Activated CD8-positive, alpha-beta memory T cell treated with anti-CD3 and anti-CD28 coated beads, Interleukin-2, amount 50 U/mL, for 24 hours (primary cell): Measurements from ENCODE around the gene PACS2.
A peak's percentile ranks its signal among the peaks of the same experiment; 100 is the strongest.
"Not testable (repeated sequence)": the region's sequence is repeated elsewhere in the genome, so short reads cannot be mapped to it uniquely, and the experiment has no call there.

Experiments used
- DNase-seq: peaks from one replicate; pipeline ENCODE4 v3.0.0-alpha.2; 2020; ENCODE audit errors: extremely low read depth

PACS2 gene

DNA sequence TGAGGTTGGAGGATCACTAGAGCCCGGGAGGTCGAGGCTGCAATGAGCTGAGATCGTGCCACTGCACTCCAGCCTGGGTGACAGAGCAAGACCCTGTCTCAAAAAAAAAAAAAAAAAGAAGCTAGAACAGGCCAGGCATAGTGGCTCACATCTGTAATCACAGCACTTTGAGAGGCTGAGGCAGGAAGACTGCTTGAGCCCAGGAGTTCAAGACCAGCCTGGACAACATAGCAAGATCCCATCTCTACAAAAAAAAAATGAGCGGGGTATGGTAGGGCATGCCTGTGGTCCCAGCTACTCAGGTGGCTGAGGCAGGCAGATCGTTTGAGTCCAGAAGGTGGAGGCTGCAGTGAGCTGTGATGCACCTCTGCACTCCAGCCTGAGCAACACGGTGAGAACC lies 25.6 kb upstream of the PACS2 start:
- not testable (repeated sequence) for DNase-seq

DNA sequence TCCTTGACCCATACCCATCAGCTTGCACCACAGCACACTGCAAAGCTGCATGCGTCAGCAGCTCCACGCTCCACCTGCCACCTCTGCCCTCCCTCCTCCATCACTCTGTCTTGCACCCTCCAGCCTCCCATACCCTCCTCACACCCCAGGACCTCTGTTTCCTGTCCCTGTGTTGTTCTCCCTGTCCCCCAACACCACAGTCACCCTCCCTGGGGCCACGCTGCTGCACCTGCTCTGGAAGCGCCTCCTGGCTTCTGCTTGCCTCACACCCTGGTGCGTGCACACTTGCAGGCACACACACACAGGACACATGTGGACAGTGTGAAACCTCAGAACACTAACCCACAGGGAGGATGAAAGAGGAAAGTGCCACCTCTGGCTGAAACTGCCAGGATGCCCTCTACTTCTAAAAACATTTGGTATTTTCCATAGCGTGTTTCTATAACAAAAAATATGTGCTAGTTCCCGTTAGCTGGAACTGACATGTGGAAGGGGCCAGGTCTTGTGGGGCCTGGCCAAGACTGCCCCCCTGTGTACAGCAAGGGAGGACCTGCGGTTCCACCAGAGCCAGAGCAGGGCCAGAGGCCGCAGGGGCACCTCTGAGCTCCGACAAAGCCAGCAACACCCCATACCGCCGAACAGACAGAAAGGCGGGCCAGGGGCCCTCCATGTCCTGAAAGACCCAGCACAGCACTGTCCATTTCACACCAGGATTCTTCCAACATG lies 23.8 kb upstream of the PACS2 start:
- no peak for DNase-seq

GRCh38 chr14:105292826-105293711 lies 21.5 kb upstream of the PACS2 start:
- DNase-seq = no peak

DNA sequence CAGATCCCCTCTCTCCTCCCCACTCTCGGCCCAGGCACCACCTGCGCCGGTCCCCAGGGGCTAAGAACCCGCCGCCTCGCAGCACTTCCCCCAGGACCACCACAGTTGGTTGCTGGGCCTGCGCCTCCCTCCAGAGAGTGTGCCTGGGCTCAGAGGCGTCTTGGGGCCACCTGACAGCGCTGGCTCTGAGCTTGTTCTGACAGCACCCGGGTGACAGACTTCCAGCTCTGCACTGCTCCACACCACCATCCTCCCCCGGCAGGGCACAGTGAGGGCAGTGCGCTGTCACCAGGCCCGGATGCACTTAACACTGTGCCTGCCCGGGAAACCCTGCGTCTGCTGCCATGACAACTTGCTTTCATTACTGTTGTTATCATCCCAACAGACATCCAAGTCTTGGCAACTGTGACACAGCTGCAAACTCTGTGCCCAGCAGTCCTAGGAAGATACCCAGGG lies 20.4 kb upstream of the PACS2 start:
- DNase-seq = no peak

DNA sequence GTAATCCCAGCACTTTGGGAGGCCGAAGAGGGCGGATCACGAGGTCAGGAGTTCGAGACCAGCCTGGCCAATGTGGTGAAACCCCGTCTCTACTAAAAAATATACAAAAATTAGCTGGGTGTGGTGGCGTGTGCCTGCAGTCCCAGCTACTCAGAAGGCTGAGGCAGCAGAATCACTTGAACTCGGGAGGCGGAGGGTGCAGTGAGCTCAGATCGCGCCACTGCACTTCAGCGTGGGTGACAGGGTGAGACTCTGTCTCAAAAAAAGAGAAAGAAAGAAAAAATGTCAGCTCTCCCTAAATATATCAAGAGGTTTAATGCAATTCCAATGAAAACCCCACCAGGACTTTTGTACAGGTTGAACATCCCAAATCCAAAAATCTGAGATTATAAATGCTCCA lies 17.2 kb upstream of the PACS2 start:
- DNase-seq = not testable (repeated sequence)

DNA sequence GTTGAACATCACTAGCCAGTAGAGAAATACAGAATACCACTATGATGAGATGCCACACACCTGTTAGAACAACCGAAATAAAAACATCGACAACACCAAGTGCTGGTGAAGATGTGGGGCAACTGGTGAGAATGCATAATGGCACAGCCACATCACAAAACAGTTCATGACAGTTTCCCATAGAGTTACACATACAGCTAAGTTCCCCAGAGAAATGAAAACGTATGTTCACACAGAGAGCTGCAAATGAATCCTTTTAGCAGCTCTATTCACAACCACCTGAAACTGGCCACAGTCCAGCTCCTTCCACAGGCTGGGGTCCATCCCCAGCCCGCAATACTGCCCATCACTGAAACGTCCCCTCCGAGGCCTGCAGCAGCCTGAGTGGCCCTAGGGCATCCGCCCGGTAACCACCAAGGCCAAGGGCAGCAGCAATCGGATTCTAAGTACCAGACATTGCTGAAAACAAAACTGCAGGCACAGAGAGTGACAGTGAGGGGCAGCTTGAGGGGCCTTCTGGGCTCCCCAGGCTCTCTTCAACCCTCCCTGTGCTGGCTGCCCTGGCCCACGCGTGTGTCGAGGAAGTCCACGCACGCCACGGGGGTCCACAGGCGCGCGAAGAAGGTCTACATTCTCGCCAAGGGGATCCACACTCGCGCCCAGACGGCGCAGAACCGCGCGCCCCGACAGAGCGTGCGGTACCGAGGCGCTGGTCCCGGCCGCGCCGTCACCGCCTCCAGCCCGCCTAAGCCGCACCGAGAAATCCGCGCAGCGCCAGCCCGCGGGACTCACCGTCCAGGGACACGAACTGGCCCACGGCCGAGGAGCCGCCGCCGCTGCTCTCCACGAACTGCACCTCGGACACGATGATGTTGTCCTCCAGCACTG lies 14.7 kb upstream of the PACS2 start:
- no peak for DNase-seq

- DNase-seq = peak; percentile 89
These were observed 13.9 kb upstream of the PACS2 start, which contains the start of gene BRF1 for GRCh38 chr14:105300542-105301102. BRF1 (minus strand) TSS chr14:105301001; CDS start chr14:105300629, 372 bp downstream.

GRCh38 chr14:105301103-105301914 lies 13.2 kb upstream of the PACS2 start:
- peak; percentile 99 for DNase-seq

- DNase-seq = not testable (repeated sequence)
These were observed 12.7 kb upstream of the PACS2 start for GRCh38 chr14:105301915-105302249.

DNA sequence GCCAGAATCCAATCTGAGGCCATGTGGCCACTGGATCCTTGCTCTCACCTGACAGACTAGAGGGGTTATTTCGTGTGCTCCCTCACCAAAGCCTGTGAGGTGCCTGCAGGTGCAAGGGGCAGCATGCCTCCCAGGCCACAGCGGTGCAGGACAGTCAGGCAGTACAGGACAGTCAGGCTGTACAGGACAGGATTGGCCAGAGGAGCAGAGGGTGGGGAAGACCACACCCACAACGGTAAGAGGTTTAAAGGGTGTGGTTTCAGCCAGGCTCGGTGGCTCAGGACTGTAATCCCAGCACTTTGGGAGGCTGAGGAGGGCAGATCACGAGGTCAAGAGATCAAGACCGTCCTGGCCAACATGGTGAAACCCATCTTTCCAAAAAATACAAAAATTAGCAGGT lies 10.6 kb upstream of the PACS2 start:
- no peak for DNase-seq

DNA sequence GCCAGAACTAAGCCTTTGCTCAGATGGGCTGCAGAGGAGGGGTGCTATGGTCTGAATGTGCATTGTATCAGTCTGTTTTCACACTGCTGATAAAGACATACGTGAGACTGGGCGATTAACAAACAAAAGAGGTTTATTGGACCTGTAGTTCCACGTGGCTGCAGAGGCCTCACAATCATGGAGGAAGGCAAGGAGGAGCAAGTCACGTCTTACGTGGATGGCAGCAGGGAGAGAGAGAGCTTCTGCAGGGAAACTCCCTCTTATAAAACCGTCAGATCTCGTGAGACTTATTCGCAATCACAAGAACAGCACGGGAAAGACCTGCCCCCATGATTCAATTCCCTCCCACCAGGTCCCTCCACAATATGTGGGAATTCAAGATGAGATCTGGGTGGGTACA lies 10.0 kb upstream of the PACS2 start:
- no peak for DNase-seq

- no peak for DNase-seq
These were observed 9.2 kb upstream of the PACS2 start for GRCh38 chr14:105305345-105305744.

DNA sequence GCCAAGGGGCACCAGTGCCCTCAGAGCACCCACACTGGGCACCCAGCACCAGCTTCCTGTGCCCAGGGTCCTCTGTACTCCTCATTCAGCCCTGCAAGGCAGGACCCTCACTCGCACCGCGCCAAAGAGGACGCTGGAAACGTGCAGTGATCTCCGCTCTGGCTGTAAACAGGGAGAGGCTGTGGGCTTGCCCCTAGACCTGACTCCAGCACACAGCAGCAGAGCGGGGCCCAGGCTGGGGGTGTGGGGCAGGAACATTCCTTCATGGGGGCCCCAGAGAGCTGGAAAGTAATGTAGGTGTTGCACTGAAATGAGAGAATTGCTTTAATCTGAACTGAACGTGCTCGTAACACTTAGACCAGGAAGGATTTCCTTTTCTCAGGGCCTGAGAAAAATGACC lies 8.8 kb upstream of the PACS2 start:
- DNase-seq = no peak

DNA sequence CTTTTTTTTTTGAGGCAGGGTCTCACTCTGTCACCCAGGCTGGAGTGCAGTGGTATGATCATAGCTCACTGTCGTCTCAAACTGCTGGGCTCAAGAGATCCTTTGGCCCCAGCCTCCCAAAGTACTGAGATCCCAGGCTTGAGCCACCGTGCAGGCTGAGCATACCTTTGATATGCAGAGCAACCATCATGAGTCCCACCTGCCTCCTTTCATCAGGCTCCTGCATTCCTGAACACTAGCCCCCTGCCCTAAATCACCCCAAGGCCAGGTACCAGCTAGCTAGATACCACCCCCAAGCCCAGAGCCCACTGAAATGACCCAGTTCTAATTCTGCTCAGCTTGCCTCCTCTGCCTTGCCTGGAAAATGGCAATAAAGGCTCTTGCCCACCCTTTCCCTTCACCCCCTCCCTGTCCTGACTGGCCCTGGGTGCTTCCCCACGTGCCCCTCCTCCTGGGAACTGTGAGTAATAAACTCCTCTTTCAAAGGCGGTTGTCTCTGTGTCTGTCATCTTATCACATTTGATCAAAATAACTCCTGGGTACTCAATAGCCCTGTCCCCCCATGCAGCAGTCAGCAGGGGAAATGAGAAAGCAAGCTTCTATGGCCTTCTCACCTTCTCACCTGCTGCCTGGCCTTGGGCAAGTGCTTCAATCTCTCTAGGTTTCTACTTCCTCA lies 7.4 kb upstream of the PACS2 start:
- no peak for DNase-seq

GRCh38 chr14:105309371-105309770 lies 5.2 kb upstream of the PACS2 start:
- DNase-seq = no peak

DNA sequence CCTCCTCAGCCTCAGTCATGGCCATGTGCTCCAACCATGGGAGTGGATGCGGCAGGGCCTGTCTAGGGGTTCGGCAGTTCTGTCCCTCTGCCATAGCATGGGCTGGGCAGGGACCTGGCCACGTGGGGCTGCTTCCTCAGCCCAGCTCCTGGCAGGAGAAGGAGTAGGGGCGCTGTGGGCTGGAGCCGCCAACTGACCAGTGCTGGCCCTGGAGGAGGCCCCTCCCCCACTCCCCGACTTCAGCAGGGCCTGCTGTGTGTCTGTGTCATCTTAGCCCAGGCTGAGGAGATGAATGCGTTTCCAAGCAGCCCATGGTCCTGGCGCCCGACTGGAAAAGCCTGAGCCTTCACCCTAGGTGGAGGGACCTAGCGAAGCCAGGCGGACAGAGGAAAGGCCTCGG lies 2.7 kb upstream of the PACS2 start:
- DNase-seq = no peak

- DNase-seq = no peak
These were observed 1.6 kb upstream of the PACS2 start for GRCh38 chr14:105312973-105313372.

- no peak for DNase-seq
These were observed 914 bp upstream of the PACS2 start for GRCh38 chr14:105313381-105314286.

DNA sequence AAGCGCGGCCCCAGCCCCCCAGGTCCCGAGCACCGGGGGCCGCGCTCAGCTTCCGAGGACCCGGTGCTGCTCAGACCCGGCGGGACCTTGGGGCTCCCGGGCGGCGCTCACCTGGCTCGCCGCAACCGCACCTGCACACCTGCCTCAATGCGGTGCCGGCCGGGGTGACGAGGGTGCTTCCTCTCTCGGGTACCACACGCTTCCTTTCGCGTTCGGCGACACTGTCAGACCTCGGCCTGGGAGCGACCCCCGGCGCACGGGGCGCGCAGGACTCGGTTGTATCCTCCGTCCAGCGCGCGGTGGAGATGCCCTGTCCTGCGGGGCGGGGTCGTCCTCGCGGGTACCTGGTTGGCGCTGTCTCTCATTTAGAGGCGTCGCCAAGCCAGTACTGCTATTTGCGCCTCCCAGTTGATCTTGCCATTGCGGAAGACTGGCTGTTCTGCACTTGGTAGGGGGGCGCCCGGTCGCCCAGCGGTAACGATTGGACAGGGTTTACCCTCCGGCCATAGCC lies 718 bp downstream of the PACS2 start:
- DNase-seq = no peak
